ENCODE results near the gene SLC5A3. TPM values are rescaled to one million over a fixed set of nuclear protein-coding genes. Genes with fewer than 3 reads are reported as not detected.
A peak's percentile ranks its signal among the peaks of the same experiment; 100 is the strongest.

SLC5A3 gene
- total and polyA plus RNA-seq, 12 donors = 2.3 to 63.9 (median 37.4) TPM

DNA sequence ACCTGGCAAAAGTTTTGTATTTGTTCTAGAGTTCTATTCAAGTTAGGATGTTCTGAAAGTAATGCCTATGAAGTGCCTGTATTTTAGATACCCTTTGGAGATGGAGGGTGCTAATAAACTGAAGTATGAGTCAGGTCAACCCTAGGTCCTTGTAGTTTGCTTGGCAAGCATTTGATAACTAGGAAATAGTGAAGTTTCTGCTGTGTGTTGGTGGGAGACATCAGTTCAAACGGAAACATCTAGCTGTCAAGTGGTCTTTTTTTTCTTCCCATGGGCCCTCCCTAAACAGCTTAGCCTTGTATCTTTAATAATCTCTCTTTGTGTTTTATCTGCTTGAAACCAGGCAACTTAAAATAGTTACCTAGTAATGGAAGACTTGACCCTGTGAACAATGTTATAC lies 4.5 kb downstream of the SLC5A3 start:
- no peak for DNase-seq
- Histone ChIP-seq H3K36me3 (replicated peaks in 1 of 2) (no peaks in the 10 kb centered on the region), H3K27ac (no peak overlapping the region), H3K4me3 (no peak overlapping the region), H3K9me3 (replicated peaks in 1 of 3) (no peaks in the 10 kb centered on the region), H3K4me1 (replicated peaks in 1 of 2) (peaks cover 36 to 74% of the 10 kb centered on the region in 2 donors), H3K27me3 (no peaks in the 10 kb centered on the region)
- 78 to 91% (median 81%) methylated on average over 1 of the region's 1 CpG for WGBS, 4 donors
- no peak for TF ChIP-seq CTCF (IDR thresholded peaks at IDR 0.05)
- TF ChIP-seq POLR2A (IDR thresholded peaks at IDR 0.05) = no peak
- intact Hi-C loops (cut with DNase I) = loop anchor here in 1 of 2 donors (5.0 kb wide), 1 partner anchor 49 kb away; no protein-coding TSS in a partner anchor

DNA sequence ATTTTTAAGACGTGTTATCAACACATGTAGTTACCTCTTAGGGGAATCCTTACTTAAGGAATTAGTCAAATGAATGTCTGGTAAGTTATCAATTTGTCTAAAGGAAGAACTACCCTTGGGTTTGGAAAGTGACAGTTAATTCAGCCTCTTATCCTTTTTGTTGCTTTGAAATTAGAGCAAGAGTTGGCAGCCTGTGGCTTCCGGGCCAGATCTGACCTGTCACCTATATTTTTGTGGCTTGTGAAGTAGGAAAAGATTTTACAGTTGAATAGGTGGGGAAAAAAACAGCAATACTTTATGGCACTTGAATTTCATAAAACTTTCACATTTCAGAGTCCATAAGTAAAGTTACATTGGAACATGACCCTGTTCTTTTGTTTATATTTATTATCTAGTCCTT lies 5.5 kb downstream of the SLC5A3 start:
- Histone ChIP-seq H3K9me3 (replicated peaks in 1 of 3) (no peaks in the 10 kb centered on the region), H3K4me1 (replicated peaks in 1 of 2) (peaks cover 35 to 78% of the 10 kb centered on the region in 2 donors), H3K27me3 (no peaks in the 10 kb centered on the region), H3K36me3 (replicated peaks in 1 of 2) (no peaks in the 10 kb centered on the region), H3K4me3 (no peak overlapping the region), H3K27ac (peak overlapping the region in 2 of 5 donors; percentile 11 to 31)
- no peak for TF ChIP-seq CTCF (IDR thresholded peaks at IDR 0.05)
- no peak for TF ChIP-seq POLR2A (IDR thresholded peaks at IDR 0.05)
- peak in 4 of 7 donors; percentile 41 to 64 (median 47) for DNase-seq
- 30 to 42% (median 35%) methylated on average over 2 of the region's 2 CpGs for WGBS, 4 donors
- intact Hi-C loops (cut with DNase I) = loop anchor here in 1 of 2 donors (5.0 kb wide), 1 partner anchor 48 kb away; no protein-coding TSS in a partner anchor

DNA sequence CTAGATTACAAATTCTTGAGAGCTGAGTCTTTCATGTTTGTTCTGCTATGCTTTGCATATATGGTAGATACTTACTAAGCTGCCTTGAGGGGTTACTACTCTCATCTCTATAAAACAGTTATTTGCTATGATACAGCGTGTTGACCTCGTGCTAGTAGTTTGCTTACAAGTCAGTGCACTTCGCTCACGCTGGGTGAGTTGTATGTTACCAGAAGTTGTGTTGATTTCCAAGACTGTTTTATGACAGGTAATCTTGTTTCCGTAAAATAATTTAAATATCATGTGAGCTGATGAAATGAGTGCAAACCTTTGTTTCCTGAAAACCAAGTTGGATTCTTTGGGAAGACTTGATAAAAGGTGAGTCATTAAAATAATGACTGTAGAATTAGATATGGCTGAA lies 7.3 kb downstream of the SLC5A3 start:
- intact Hi-C loops (cut with DNase I) = no loop called here
- H3K36me3 ChIP-seq (replicated peaks in 1 of 2) = peaks cover 0 to 8% of the 10 kb centered on the region in 2 donors
- H3K4me1 ChIP-seq (replicated peaks in 1 of 2) = peaks cover 26 to 63% of the 10 kb centered on the region in 2 donors
- WGBS, 4 donors = 96 to 98% (median 97%) methylated on average over 5 of the region's 5 CpGs
- TF ChIP-seq CTCF (IDR thresholded peaks at IDR 0.05) (no peak), POLR2A (IDR thresholded peaks at IDR 0.05) (no peak)
- no peak overlapping the region for H3K27ac ChIP-seq
- no peak for DNase-seq
- no peak overlapping the region for H3K4me3 ChIP-seq
- no peaks in the 10 kb centered on the region for H3K27me3 ChIP-seq
- no peaks in the 10 kb centered on the region for H3K9me3 ChIP-seq (replicated peaks in 1 of 3)

DNA sequence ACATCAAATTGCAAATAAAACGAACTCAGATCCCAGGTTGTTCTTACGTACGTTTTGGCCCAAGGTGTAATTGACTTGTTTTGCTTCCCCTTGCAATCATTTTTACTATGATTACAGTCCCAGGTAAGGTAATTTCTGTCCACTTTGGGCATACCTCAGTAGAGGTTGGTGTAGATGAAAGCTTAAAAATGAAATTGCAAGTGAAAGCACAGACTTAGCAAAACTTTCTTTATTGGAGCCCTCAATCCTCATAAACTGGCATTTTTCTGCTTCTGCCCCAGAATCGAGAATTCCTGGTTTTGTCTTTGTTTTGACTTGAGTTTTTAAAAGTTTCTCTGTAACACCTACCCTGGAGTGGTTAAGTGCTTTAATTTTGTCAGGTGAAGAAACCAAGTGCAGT lies 9.4 kb downstream of the SLC5A3 start:
- intact Hi-C loops (cut with DNase I) = no loop called here
- H3K9me3 ChIP-seq (replicated peaks in 1 of 3) = no peaks in the 10 kb centered on the region
- WGBS, 4 donors = 81 to 87% (median 85%) methylated on average over 4 of the region's 4 CpGs
- no peak for DNase-seq
- TF ChIP-seq POLR2A (IDR thresholded peaks at IDR 0.05) = no peak
- TF ChIP-seq CTCF (IDR thresholded peaks at IDR 0.05) = no peak
- no peak overlapping the region for H3K4me3 ChIP-seq
- no peaks in the 10 kb centered on the region for H3K27me3 ChIP-seq
- H3K4me1 ChIP-seq (replicated peaks in 1 of 2) = peaks cover 16 to 42% of the 10 kb centered on the region in 2 donors
- no peak overlapping the region for H3K27ac ChIP-seq
- H3K36me3 ChIP-seq (replicated peaks in 1 of 2) = peaks cover 0 to 8% of the 10 kb centered on the region in 2 donors
